CD4-positive, alpha-beta T cell treated with Interleukin-6 for 4 hours (primary cell): ENCODE results near the gene COA5.
A peak's percentile ranks its signal among the peaks of the same experiment; 100 is the strongest.
"Not testable (repeated sequence)": the region's sequence is repeated elsewhere in the genome, so short reads cannot be mapped to it uniquely, and the experiment has no call there.

Experiments used
- DNase-seq: peaks from one replicate; pipeline ENCODE4 v3.0.0-alpha.2; 2020; ENCODE audit warnings: mixed read lengths

COA5 gene

DNA sequence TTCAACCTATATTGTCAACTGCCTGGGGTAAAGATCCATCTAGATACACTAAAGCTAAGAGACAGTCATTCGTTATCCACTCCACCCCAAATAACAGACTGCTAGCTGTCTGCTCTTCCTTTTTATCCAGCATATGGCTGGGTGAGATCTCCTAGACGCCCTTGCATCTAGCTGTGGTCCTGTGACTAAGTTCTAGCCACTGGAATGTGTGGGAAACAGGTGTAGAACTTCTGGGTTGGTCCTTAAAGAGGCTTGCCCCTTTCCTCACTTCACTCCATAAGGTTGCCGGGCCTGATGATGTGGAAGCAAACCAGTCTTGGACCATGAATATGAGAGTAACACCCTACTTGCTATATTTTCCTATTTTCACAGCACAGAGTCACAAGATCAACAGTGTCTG, 3.2 kb downstream of the COA5 start:
- DNase-seq = no peak

DNA sequence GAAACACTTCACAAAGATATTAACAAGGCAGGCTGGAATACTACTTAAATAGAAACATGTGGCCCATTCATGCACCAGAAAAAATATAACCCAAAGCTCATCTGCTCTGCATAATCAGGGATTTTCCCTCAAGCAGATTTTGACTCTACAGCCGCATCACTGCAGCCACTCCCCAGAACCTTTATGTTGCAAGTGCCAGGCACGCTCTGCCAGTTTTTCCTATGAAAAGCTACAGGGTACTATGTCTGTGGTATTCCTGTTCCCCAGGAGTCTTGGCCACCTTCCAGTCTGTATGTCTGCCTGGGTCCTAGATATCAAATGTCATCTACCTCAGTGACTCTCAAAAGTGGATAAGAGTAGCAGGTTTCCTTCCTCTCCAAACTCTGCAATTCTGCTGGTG, 3.8 kb downstream of the COA5 start:
- no peak for DNase-seq

DNA sequence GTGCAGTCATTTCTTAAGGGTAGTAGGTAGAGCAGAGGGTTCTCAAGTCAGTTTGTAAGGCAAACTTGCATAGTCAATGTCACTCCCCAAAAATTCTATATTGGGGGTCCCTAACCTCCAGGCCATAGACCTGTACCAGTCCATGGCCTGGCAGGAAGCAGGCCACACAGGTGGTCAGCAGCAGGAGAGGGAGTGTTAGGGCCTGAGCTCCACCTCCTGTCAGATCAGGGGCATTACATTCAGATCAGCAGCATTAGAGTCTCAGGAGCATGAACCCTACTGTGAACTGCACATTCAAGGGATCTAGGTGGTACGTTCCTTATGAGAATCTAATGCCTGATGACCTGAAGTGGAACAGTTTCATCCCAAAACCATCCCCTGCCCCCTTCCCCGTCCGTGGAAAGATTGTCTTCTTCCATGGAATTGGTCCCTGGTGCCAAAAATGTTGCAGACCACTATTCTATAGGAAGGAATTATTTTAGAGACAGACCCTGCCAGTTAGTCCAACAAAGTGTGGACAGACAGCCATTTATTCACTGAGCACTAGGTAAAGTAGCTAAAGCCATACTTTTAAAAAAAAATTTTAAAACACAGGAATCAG, 6.7 kb downstream of the COA5 start:
- no peak for DNase-seq

DNA sequence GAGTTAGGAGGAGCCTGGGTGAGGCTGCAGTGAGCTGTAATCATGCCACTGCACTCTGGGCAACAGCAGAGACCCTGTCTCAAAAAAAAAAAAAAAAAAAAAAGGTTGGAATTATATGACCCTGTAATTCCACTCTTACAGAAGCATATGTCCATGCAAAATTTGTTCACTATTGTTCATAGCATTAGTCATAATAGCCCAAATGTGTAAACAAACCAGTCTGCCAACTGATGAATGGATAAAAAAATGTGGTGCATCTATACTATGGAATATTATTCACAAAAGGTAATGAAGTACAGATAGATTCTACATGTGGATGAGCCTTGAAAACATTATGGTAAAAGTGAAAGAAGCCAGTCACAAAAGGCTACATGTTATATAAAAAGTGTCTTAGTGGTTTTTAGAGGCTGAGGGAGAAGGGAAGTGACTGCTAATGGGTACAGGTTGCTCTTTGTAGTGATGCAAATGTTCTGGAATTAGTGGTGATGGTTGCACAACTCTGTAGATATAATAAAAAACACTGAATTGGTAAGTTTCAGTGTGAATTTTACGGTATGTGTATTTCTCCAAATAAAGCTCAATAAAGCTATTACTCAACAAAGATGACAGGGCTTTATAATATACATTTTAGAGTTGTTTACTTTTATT, 9.4 kb downstream of the COA5 start:
- DNase-seq = no peak

DNA sequence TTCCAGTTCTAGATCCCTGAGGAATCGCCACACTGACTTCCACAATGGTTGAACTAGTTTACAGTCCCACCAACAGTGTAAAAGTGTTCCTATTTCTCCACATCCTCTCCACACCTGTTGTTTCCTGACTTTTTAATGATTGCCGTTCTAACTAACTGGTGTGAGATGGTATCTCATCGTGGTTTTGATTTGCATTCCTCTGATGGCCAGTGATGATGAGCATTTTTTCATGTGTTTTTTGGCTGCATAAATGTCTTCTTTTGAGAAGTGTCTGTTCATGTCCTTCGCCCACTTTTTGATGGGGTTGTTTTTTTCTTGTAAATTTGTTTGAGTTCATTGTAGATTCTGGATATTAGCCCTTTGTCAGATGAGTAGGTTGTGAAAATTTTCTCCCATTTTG, 13.6 kb downstream of the COA5 start:
- DNase-seq = not testable (repeated sequence)

DNA sequence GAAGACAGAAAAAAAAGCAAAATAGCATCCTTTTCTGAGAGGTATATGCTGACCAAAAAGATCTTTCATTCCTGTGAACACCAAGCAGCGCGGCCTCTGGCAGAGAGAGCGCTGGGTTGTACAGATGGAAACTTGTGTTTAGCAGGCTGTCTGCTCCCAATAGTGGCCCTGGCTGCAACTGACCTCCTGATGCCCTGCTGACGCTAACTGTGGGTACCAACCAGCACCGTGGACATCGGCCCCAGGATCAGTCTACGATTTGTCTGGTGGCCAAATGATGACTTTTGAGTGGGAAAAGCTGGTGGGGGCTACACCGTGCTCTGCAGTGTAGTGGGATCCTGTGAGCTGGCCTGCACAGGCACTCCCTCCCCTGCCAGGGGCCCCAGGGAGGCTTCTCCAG, 15.7 kb downstream of the COA5 start:
- DNase-seq = no peak

DNA sequence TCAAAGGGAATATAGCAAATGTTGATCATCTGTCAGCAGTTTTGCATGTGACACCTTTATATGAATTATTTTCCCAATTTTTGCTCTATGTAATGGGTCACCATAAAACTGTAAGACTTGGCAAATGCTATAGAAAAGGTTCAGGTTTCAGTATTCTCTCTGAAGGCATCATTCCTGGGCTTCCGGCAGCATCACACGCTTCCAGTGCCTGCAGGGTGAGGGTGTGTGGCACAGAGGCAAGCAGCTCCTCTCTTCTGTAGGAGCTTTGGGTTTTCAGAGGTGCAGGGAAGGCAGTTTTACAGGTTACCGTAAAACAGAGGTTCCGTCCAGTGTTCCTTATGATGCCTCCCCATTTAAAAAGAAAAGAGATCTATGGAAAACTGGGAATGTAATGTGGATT, 18.8 kb downstream of the COA5 start:
- no peak for DNase-seq

DNA sequence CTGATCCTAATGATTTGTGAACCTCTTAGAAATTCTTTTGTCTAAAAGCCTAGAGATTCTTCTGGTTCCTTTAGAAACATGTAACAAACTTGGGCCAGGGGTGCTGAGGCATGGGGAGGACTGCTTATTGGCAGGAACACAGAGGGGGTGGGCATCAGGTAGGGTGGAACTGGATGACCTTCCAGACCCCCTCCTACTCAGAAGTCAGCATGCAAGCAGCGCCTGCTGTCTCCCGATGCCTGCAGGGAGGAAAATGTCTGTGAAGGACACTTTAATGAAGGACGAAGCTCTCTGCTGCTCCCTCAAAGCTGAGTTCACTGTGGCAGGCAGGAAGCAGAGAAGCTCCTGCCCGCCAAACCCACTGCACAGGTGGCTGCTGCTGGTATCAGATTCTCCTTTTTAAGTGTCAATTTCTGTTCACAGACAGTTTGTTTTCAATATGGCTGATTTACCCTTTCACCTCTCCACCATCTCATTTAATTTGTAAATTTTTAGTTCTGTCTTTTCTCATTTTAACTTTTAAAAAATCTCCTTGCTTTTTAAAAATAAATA, 19.4 kb downstream of the COA5 start:
- DNase-seq = peak; percentile 12

DNA sequence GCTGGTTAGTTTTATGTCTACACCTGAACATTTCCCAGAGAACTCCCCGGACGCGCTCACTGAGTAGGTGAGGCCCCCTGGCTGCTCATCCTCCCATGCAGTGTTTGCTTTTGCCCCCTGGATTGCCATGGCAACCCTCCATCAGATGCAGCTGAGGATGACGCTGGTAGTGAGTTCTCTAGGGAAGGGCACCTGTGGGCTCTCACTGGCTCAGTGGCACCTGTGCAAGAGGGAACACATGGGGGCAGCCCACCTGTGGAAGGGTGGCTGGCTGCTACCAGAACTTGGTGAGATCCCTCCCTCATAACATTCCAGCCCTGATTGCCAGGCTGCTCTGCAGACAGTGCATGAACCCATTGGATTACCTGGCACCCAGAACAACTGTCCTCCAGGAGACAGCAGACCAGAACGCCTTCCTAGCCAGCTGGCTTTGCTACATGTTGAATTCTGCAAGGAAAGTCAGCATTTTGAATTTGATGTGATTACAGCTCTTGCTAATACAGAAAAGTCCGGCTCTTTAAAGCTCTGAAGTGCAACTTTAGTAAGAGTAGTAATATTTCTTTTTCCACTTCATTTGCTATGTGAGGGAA, 21.7 kb downstream of the COA5 start:
- no peak for DNase-seq

DNA sequence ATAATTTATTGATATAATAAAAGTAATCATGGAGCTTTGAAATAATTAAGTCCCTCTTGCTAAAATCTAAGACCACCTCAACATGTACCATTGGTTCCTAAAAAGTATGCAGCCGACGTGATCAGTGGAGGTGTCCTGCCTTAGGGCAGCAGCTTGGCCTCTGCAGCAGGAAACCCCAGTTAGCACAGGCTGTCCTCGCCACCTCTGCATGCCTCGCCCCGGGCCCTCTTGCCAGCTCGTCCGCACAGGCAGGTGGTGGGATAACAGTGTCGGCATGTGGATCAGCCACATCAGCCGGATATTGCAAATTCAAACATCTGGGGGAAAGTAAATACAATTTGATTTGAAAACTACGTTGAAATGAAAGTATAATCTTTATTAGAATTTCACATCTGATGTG, 22.9 kb downstream of the COA5 start:
- DNase-seq = no peak

DNA sequence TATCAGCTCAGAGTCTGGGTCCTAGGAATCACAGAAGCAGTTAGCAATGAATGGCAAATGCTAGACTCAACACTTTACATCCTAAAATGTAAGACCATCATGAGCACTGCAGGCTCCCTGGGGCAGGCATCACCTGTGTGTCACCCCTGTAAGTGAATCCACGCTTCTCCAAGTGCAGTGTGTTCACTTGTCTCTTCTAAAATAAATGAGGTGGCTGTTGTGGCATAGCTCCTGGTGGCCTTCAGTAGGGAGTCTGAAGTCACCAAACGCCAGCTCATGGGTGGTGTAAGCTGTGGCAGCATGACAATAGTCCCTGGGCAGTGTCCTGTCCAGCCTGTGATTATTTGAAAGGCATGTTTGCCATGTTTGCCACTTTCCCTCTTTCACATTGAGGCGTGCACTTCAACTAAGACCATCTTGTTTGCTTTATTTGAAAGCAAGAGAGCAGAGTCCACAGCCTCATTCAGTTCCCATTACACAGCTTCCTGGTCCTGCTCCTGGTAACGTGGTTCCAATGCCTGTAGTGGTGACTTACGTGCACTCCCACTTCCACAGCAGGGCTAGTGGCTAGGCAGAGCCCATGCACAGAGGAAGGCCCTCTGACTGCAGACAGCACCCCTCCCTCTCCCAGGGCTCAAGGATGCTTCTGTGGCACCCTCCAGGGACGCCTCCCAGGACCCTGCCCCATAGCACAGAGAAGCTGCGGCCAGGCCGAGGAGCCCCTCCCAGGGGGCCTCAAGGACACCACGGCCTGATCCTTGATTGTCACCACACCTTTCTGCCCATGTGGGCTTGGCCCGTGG, 24.3 kb downstream of the COA5 start:
- no peak for DNase-seq

DNA sequence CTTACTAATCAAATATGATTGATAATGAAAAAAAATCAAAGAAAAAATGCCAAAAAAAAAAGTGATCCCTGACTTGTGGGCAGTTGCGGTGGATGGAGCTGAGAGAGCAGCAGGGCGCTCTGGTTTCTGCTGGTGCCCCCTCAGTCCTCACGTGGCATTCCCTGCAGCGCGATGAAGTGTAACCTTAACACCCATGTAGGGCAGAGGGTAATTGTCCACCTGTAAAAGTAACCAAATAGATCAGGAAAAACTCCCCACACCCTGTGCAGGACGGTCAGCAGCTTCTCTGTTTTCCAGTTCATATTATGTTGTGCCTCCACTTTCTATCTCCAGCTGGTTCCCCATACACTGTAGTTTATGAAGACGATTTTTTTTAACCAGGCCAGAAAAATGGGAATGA, 25.0 kb downstream of the COA5 start:
- DNase-seq = no peak

DNA sequence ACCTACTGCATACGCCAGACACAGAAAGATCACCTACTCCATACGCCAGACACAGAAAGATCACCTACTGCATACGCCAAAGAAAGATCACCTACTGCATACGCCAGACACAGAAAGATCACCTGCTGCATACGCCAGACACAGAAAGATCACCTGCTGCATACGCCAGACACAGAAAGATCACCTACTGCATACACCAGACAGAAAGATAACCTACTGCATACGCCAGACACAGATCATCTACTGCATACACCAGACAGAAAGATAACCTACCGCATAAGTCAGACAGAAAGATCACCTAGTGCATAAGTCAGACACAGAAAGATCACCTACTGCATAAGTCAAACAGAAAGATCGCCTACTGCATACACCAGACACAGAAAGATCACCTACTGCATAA, 25.8 kb downstream of the COA5 start:
- DNase-seq = no peak

DNA sequence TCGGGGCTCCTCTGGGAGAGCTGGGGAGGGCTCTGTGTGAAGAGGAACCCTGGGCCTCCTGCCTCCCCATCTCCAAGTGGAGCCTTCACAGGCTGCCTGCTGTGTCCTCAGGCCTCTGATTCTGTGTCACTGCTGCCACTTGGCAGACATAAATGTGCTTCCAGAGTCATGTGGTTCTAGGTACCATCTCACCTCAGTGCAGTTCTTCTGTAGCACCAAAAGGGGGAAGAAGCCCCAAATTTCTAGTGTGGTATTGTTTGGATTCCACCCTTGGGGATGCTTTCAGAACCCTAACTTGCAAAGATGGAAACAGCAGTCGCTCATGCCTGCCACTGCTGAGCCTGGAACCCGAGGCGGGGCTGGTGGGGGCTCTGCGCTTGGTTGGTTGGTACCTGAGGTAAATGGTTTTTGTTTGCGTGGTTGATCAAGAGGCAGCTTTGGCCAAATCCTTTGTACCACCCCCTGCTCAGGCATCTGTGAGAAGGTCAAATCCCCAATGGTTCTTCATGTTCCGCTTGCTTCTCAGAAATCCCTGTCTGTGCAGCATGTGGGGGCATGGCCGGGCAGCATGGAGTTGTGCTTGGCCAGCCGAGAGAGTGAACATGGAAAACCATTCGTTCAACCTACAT, 27.5 kb downstream of the COA5 start:
- DNase-seq = no peak

DNA sequence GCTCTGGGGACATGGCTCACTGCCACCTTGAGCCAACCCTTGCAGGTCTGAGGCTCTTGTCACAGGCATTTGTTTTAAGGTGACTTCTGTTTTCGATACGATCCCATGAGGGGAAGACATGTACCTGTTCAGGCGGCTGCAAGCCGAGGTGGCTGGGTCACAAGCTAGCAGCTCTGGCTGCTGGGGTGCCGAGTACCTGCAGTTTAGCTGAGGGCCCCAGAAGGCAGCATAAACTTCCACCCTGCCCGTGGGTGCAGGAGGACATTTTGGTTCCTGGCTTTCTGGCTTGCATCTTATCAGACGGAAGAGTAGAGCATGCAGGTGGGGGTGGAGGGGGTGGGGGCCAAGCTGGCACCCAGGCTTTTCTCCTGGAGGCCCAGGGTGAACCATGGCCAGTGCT, 28.4 kb downstream of the COA5 start:
- no peak for DNase-seq

DNA sequence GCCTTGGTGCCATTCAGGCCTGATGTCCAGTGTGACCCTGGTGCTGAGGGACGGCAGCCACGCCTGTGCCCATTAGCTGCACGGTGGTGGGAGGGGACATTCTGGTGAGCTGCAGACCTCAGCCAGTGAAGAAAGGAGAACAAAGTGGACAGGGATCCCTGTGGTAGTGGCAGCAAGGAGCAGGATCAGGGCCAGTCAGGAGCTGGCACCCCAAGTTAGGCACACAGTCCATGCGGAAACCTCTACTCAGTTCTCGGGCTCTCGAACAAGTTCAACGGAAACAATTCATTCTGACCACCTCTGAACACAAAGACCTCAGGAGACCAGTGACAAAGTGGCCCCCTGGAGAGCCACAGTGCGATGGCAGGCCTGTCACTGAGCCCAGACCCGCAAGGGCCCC, 30.1 kb downstream of the COA5 start:
- no peak for DNase-seq

DNA sequence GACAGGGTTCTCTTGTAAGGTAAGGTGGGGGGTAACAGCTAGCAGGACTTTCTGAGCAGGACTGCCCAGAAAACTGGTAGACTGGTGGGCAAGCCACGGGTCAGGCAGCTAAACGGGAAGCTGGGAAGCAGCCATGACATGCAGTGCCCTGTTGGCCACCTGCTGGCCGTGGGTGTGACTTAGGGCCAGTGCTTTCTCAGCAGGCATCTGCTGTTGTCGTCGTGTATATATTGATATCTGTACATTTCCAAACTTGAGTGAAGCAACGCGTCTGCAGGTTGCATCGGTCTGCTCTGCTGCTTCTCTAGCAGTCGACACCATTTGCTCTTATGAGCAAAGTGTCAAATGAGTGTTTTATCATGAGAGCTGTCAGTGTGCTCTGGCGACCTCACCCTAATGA, 31.0 kb downstream of the COA5 start:
- no peak for DNase-seq

DNA sequence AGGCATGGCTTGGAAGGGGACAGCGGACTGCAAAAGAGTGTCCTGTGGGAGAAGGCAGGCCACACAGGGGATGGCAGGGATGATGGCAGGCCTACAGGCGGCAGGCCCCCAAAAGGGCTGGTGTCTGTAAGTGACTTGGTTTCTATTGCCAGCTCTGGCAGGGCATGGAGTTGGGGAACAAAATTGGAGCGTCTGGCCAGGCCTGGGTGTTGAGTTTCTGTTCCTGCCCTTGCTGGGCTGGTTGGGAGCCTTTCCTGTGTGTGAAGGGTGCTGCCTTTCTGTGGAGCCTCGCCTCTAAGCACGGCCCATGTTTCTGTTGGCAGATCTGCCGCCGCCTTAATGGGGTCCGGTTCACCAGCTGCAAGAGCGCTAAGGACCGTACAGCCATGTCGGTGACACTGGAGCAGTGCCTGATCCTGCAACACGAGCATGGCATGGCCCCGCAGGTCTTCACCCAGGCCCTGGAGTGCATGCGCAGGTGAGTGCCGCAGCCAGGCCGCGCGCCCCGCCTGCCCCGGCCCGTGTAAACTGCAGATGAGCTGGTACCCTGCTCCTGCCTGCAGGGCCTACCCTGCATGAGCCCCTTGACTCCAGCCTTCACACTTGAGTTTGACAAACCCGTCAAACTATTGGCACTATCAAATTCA, 31.5 kb downstream of the COA5 start:
- no peak for DNase-seq

DNA sequence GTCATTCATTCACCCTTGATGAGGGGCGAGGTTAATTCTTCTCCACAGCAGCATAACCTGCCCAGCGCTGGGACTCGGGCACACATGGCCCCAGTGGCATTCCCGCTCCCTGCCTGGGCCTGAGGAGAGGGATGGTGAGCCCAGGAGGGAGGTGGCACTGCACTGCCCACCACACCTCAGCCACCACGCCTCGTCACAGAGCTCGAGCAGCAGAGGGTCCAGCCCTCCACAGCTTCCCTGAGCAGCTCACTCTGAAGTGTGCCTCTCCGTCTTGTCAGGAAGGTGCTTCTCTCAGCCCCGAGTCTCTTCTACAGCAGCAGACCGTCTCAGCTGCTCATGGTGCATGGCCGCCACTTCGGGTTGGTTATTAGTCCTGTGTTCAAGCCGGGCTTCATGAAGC, 34.9 kb downstream of the COA5 start:
- no peak for DNase-seq

DNA sequence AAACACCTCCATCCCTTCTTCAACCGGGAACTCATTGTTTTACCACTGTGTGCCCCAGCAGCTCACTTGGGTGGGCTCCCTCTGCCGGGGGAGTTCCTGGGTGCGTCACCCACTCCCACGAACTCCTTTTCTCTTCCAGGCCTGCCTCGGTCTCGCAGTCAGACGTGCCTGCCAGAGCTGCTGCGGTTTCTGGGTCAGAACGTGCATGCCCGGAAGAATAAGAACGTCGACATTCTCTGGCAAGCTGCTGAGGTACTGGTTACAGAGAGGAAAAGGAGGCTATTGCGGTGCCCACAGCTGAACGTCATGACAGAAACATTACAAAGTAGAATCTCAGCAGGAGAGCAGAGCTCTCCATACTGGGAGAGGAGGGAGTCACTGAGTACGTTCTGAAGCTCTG, 35.6 kb downstream of the COA5 start:
- DNase-seq = no peak

DNA sequence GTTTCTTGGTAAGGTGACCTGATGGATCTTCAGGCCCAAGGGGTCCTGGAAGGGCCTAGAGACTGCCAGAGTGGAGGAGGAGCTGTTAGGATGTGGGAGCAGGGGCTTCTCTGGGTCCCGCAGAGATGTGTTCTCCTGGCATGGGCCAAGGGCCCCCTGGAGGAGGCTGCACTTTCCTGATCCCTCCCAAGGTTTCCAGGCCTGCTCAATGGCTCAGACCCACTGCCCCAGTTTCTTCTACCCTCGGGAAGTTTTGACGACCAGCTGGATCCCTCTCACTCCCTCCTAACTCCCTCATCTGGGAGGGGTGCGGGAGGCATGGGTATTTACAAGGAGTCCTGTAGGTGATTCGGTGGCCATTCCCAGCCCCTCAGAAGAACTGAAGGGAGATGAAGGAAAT, 36.1 kb downstream of the COA5 start:
- no peak for DNase-seq

DNA sequence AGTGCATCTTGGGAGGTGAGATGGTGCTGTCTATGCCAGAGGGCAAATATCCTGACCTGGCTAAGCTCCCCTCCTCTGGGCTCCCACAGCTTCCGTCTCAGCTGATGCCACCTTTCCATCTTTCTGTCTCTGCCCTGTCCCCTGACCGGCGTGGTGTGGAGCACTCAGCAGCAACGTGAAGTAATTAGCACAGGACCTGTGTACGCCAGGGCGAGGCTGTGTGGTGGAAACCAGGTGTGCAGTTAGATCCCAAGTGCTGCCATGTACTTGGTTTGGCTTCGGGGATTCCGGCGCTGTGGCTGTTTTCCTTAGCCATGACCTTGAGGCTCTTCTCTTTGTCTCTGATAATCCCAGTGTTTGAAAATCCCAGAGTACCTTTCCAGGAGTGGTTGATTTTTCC, 36.5 kb downstream of the COA5 start:
- DNase-seq = no peak
